ENCODE measurements around the gene CKLF. TPM values are rescaled to one million over a fixed set of nuclear protein-coding genes. Genes with fewer than 3 reads are reported as not detected.
"Not testable (repeated sequence)": the region's sequence is repeated elsewhere in the genome, so short reads cannot be mapped to it uniquely, and the experiment has no call there.

Gene CKLF
- total RNA-seq, 1 donor from 2014 or later, result 38.0 TPM

DNA sequence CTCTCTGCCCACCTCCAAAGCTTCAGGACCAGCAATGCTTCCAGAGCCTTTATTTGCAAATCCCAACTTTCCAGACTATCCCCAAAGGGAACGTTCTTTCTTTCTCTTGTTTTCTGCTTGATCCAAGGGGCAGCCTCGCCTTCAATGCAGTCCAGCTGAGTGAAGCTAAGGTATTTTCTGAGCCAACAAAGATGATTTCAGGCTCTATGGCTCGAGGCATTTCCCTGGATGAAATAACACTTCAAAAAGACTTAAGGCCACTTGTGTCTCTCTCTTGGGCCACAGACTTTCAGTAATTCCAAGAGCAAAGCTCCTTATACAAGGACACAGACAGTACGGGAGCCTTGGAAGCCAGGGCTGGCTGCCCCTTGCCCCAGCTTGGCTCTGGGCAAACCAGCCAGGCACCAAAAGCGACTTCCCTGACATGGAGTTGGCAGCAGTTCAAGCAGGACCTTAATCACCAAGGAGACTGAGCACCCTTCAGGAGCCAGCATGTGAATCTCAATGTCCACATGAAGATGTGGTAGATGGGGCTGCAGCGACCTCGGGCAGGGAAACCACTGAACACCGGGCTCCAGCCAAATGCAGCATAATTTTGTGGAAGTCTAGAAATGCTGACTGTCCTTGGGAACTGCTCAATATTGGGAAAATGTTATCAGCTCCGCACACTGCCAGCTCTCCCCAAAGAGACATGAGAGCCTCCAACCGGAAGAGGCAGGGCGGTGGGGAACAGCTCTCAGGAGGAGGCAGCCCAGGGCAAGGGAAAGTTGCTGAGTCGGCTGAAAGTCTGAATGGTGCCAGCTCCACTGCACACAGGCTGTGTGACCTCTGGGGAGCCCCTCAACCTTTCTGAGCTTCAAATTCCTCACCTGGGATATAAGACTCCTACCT is 41.4 kb upstream of the CKLF start:
- Mint-ChIP-seq H3K36me3 (ENCODE audit: low read depth, unreplicated experiment) (peaks cover 11% of the 10 kb centered on the region), H3K27me3 (ENCODE audit: unreplicated experiment) (peaks cover 3% of the 10 kb centered on the region), H3K4me1 (ENCODE audit: unreplicated experiment) (peaks cover 33% of the 10 kb centered on the region), H3K27ac (ENCODE audit: unreplicated experiment) (no peak overlapping the region), H3K4me3 (ENCODE audit: unreplicated experiment) (no peak overlapping the region), H3K9me3 (ENCODE audit: unreplicated experiment) (no peaks in the 10 kb centered on the region)
- TF ChIP-seq, protein P1, sequence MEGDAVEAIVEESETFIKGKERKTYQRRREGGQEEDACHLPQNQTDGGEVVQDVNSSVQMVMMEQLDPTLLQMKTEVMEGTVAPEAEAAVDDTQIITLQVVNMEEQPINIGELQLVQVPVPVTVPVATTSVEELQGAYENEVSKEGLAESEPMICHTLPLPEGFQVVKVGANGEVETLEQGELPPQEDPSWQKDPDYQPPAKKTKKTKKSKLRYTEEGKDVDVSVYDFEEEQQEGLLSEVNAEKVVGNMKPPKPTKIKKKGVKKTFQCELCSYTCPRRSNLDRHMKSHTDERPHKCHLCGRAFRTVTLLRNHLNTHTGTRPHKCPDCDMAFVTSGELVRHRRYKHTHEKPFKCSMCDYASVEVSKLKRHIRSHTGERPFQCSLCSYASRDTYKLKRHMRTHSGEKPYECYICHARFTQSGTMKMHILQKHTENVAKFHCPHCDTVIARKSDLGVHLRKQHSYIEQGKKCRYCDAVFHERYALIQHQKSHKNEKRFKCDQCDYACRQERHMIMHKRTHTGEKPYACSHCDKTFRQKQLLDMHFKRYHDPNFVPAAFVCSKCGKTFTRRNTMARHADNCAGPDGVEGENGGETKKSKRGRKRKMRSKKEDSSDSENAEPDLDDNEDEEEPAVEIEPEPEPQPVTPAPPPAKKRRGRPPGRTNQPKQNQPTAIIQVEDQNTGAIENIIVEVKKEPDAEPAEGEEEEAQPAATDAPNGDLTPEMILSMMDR (IDR thresholded peaks at IDR 0.05; ENCODE audit: unreplicated experiment), result no peak
- DNase-seq (ENCODE audit: low spot score), result no peak

DNA sequence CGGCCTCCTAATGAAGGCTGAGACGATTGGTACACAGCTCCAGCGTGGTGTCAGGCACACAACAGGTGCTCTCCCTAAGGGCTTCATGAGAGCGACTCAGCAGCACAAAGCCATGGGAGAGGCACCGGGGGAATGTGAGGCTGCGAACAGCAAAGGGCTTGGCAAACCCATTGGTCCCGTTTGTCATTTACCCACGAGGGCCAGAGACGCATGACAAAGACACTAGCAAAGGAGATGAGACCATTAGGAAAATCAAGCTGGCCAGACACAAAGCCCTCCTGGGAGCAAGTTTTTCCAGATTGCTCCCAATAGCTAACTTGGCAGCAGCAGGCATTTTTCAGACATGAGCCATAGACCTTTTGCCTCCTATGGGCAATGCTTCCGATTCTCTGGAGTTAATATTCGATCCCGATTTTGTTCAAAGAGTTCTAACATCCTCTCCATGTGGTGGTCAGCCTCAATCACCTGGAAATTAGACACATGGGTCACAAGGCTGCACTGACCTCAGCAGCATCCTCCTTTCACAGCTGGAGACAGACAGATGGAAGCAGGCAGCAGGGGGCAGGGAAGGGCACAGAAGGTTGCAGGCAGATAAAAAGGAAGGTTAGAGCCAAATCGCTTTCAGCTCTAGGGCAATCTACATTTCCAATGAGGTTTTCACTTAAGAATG is 40.6 kb upstream of the CKLF start:
- H3K4me3 Mint-ChIP-seq (ENCODE audit: unreplicated experiment), result no peak overlapping the region
- DNase-seq (ENCODE audit: low spot score), result no peak
- peaks cover 17% of the 10 kb centered on the region for H3K36me3 Mint-ChIP-seq (ENCODE audit: low read depth, unreplicated experiment)
- peaks cover 40% of the 10 kb centered on the region for H3K4me1 Mint-ChIP-seq (ENCODE audit: unreplicated experiment)
- TF ChIP-seq, protein P1 (IDR thresholded peaks at IDR 0.05; ENCODE audit: unreplicated experiment), result no peak
- H3K27ac Mint-ChIP-seq (ENCODE audit: unreplicated experiment), result no peak overlapping the region
- H3K9me3 Mint-ChIP-seq (ENCODE audit: unreplicated experiment), result no peaks in the 10 kb centered on the region
- peaks cover 3% of the 10 kb centered on the region for H3K27me3 Mint-ChIP-seq (ENCODE audit: unreplicated experiment)

DNA sequence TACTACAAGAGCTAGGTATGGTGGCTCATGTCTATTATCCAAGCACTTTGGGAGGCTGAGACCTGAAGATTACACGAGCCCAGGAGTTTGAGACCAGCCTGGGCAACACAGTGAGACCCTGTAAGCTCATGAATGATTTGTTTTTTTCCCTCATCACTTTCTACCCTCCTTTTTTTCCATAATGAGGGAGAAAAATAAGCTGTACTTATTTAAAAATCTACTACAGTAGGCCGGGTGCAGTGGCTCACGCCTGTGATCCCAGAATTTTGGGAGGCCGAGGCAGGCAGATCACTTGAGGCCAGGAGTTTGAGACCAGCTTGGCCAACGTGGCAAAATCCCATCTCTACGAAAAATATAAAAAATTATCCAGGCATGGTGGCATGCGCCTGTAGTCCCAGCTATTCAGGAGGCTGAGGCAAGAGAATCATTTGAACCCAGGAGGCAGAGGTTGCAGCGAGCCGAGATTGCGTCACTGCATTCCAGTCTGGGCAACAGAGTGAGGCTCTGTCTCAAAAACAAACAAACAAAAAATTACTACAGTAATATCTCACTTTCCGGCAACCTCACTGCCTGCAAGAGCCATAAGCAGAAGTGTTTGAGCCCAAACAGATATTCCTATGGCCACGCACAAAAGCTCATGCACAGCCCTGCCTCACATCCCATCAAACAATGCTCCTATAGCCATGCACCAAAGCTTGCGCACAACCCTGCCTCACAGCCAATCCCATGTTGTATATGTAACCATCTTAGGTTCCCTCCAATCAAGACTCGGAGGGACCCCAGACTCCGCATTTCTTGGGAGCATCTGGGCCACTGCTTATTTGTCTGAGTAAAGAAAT is 39.9 kb upstream of the CKLF start:
- no peak overlapping the region for H3K27ac Mint-ChIP-seq (ENCODE audit: unreplicated experiment)
- TF ChIP-seq, protein P1 (IDR thresholded peaks at IDR 0.05; ENCODE audit: unreplicated experiment), result no peak
- peaks cover 21% of the 10 kb centered on the region for H3K36me3 Mint-ChIP-seq (ENCODE audit: low read depth, unreplicated experiment)
- no peak for DNase-seq (ENCODE audit: low spot score)
- no peaks in the 10 kb centered on the region for H3K9me3 Mint-ChIP-seq (ENCODE audit: unreplicated experiment)
- H3K4me3 Mint-ChIP-seq (ENCODE audit: unreplicated experiment), result peak overlapping the region; percentile 11
- peaks cover 47% of the 10 kb centered on the region for H3K4me1 Mint-ChIP-seq (ENCODE audit: unreplicated experiment)
- H3K27me3 Mint-ChIP-seq (ENCODE audit: unreplicated experiment), result peaks cover 3% of the 10 kb centered on the region

DNA sequence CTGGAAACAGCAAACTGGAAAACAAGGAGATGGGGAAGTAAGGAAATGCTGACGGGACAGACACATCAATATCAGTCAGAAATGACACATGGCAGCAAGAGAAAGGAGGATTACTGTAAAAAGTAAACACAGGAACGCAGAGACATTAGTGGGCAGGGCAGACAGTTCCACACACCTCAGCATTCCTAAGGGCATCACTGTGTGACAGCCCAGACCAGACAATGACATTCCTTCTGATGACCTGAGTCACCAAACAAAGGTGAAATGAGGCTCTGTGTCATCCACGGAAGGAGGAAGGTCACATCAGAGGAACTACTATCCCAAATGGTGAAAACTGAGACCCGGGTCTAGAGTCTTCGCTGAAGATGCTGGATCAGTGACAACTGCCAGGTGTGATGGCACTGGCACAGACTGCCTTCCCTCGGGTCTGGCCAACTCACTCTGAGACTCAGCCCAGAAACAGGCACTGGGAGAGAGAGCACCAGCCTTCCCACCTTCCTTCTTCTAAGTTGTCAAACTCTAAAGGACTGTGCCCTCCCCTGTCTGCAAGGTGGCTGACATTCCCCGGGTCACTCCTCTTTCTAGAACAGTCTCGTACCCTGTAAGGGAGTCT is 39.2 kb upstream of the CKLF start:
- H3K9me3 Mint-ChIP-seq (ENCODE audit: unreplicated experiment), result no peaks in the 10 kb centered on the region
- peaks cover 21% of the 10 kb centered on the region for H3K36me3 Mint-ChIP-seq (ENCODE audit: low read depth, unreplicated experiment)
- TF ChIP-seq, protein P1 (IDR thresholded peaks at IDR 0.05; ENCODE audit: unreplicated experiment), result no peak
- H3K27ac Mint-ChIP-seq (ENCODE audit: unreplicated experiment), result no peak overlapping the region
- DNase-seq (ENCODE audit: low spot score), result no peak
- H3K4me3 Mint-ChIP-seq (ENCODE audit: unreplicated experiment), result peak overlapping the region; percentile 11
- peaks cover 54% of the 10 kb centered on the region for H3K4me1 Mint-ChIP-seq (ENCODE audit: unreplicated experiment)
- peaks cover 6% of the 10 kb centered on the region for H3K27me3 Mint-ChIP-seq (ENCODE audit: unreplicated experiment)

DNA sequence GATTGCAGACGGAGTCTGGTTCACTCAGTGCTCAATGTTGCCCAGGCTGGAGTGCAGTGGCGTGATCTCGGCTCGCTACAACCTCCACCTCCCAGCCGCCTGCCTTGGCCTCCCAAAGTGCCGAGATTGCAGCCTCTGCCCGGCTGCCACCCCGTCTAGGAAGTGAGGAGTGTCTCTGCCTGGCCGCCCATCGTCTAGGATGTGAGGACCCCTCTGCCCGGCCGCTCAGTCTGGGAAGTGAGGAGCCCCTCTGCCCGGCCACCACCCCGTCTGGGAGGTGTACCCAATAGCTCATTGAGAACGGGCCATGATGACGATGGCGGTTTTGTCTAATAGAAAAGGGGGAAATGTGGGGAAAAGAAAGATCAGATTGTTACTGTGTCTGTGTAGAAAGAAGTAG is 38.0 kb upstream of the CKLF start:
- DNase-seq (ENCODE audit: low spot score); H3K4me3 Mint-ChIP-seq (ENCODE audit: unreplicated experiment); H3K9me3 Mint-ChIP-seq (ENCODE audit: unreplicated experiment); H3K27ac Mint-ChIP-seq (ENCODE audit: unreplicated experiment); H3K27me3 Mint-ChIP-seq (ENCODE audit: unreplicated experiment): not testable (repeated sequence)
- peaks cover 61% of the 10 kb centered on the region for H3K4me1 Mint-ChIP-seq (ENCODE audit: unreplicated experiment)
- H3K36me3 Mint-ChIP-seq (ENCODE audit: low read depth, unreplicated experiment), result peaks cover 21% of the 10 kb centered on the region

DNA sequence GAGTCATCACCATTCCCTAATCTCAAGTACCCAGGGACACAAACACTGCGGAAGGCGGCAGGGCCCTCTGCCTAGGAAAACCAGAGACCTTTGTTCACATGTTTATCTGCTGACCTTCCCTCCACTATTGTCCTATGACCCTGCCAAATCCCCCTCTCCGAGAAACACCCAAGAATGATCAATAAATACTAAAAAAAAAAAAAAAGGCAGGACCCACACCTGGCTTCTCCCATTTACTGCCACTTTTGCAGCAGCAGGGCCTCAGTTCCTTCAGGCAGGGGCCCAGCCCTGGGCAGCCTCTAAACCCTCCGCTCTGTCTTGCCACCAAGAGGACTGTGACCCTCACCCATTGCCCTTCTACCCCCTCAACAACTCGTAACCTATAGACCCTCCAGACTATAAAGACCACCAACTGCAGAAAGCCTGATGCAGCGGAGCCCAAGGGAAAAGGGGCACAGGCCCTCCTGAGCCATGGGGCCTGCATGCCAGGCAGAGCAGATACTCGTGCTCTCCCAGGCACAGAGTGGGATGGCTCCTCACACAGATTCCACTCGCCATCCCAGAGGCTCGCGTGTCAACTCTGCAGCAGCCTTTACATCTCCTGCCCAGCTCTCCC is 37.3 kb upstream of the CKLF start:
- H3K27me3 Mint-ChIP-seq (ENCODE audit: unreplicated experiment); H3K9me3 Mint-ChIP-seq (ENCODE audit: unreplicated experiment); DNase-seq (ENCODE audit: low spot score); H3K4me3 Mint-ChIP-seq (ENCODE audit: unreplicated experiment): not testable (repeated sequence)
- Mint-ChIP-seq H3K27ac (ENCODE audit: unreplicated experiment) (peak overlapping the region; percentile 100), H3K36me3 (ENCODE audit: low read depth, unreplicated experiment) (peaks cover 18% of the 10 kb centered on the region), H3K4me1 (ENCODE audit: unreplicated experiment) (peaks cover 64% of the 10 kb centered on the region)
